HFFc6 (cell line): ENCODE measurements around the gene OSBPL5. TPM values are rescaled to one million over a fixed set of nuclear protein-coding genes. Genes with fewer than 3 reads are reported as not detected.

Experiments used
- DNase-seq: peaks from one replicate; pipeline ENCODE4 v3.0.0-alpha.2; 2018
- H3K27ac Mint-ChIP-seq: 2 replicates; pipeline ENCODE4 v1.8.0; 2020; ENCODE audit warnings: mild to moderate bottlenecking, mixed read lengths
- H3K27me3 Mint-ChIP-seq: 2 replicates; pipeline ENCODE4 v1.8.0; 2021; ENCODE audit warnings: mild to moderate bottlenecking, moderate library complexity, mixed read lengths; ENCODE audit not compliant: insufficient read depth
- H3K36me3 Mint-ChIP-seq: 2 replicates; pipeline ENCODE4 v1.8.0; 2021; ENCODE audit warnings: low read depth, mixed read lengths
- H3K4me1 Mint-ChIP-seq: 2 replicates; pipeline ENCODE4 v1.8.0; 2020; ENCODE audit warnings: low read depth, mixed read lengths
- H3K4me3 Mint-ChIP-seq: 2 replicates; pipeline ENCODE4 v1.8.0; 2020; ENCODE audit warnings: mild to moderate bottlenecking, moderate library complexity, mixed read lengths
- H3K9me3 Mint-ChIP-seq: 2 replicates; pipeline ENCODE4 v1.8.0; 2020; ENCODE audit warnings: mild to moderate bottlenecking, mixed read lengths
- total RNA-seq, 6 experiments: library from RNA; stranded (reverse); fragmentation: NEBNext Ultra II Directional; extraction: Animal tissue kit (Norgen Biotek cat#: 25700); gene quantifications; 2 replicates in 1 of 6; 3 replicates in 5 of 6; pipeline ENCODE4 v1.2.3, GENCODE V29; 2021
- TF ChIP-seq, protein P1 (sequence below): fragments of 200-600 bp; sonication (generic); IDR thresholded peaks from 2 replicates; pipeline ENCODE4 v1.5.0; 2021; ENCODE audit warnings: antibody characterized with exemption, mild to moderate bottlenecking

The OSBPL5 gene
- total RNA-seq, 6 experiments from 2014 or later = 32.6 to 42.6 (median 36.7) TPM

- Mint-ChIP-seq H3K27ac (peak overlapping the region; percentile 9; the same call in 1 of the 2 replicates), H3K36me3 (no peaks in the 10 kb centered on the region), H3K4me3 (no peak overlapping the region), H3K9me3 (no peaks in the 10 kb centered on the region), H3K4me1 (peaks cover 34% of the 10 kb centered on the region), H3K27me3 (peaks cover 1% of the 10 kb centered on the region)
- TF ChIP-seq, protein P1, sequence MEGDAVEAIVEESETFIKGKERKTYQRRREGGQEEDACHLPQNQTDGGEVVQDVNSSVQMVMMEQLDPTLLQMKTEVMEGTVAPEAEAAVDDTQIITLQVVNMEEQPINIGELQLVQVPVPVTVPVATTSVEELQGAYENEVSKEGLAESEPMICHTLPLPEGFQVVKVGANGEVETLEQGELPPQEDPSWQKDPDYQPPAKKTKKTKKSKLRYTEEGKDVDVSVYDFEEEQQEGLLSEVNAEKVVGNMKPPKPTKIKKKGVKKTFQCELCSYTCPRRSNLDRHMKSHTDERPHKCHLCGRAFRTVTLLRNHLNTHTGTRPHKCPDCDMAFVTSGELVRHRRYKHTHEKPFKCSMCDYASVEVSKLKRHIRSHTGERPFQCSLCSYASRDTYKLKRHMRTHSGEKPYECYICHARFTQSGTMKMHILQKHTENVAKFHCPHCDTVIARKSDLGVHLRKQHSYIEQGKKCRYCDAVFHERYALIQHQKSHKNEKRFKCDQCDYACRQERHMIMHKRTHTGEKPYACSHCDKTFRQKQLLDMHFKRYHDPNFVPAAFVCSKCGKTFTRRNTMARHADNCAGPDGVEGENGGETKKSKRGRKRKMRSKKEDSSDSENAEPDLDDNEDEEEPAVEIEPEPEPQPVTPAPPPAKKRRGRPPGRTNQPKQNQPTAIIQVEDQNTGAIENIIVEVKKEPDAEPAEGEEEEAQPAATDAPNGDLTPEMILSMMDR = peak; percentile 53
- no peak for DNase-seq
Measured at GRCh38 chr11:3046190-3046589, 118.9 kb downstream of the OSBPL5 start.

DNA sequence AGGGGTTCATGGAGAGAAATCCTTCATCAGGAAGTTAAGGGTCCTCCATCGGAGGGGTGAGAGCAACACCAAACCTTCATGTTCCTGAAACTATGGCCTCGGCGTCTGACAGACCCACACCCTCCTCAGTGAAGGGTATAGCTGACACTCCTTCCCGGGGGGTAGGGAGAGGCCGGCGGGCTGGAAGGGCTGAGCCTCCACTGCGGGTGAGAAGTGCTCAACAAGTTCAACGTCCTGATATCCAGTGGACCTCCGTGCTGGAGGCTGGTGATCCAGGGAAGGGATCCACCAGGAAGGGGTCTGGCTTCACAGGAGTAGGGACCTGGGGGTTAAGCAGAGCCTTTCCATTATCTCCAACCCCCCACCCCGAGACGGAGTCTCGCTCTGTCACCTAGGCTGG lies 120.2 kb downstream of the OSBPL5 start:
- Mint-ChIP-seq H3K4me3 (no peak overlapping the region), H3K27ac (no peak overlapping the region; the same call in 1 of the 2 replicates), H3K27me3 (peaks cover 1% of the 10 kb centered on the region), H3K36me3 (peaks cover 9% of the 10 kb centered on the region; the same call in 1 of the 2 replicates), H3K4me1 (peaks cover 21% of the 10 kb centered on the region), H3K9me3 (no peaks in the 10 kb centered on the region)
- TF ChIP-seq, protein P1 = no peak
- no peak for DNase-seq

- H3K36me3 Mint-ChIP-seq = peaks cover 14% of the 10 kb centered on the region; the same call in 1 of the 2 replicates
- H3K4me3 Mint-ChIP-seq = no peak overlapping the region
- H3K4me1 Mint-ChIP-seq = peaks cover 12% of the 10 kb centered on the region
- TF ChIP-seq, protein P1 = no peak
- peak overlapping the region; percentile 67; the same call in 1 of the 2 replicates for H3K27ac Mint-ChIP-seq
- no peak for DNase-seq
- no peaks in the 10 kb centered on the region for H3K9me3 Mint-ChIP-seq
- peaks cover 1% of the 10 kb centered on the region; the same call in 1 of the 2 replicates for H3K27me3 Mint-ChIP-seq
Measured at GRCh38 chr11:3044004-3044403, 121.1 kb downstream of the OSBPL5 start.

GRCh38 chr11:3043315-3043871 lies 121.7 kb downstream of the OSBPL5 start:
- Mint-ChIP-seq H3K4me1 (peaks cover 12% of the 10 kb centered on the region), H3K4me3 (no peak overlapping the region), H3K27me3 (peaks cover 1% of the 10 kb centered on the region; the same call in 1 of the 2 replicates), H3K36me3 (peaks cover 14% of the 10 kb centered on the region; the same call in 1 of the 2 replicates), H3K27ac (peak overlapping the region; percentile 67; the same call in 1 of the 2 replicates), H3K9me3 (no peaks in the 10 kb centered on the region)
- TF ChIP-seq, protein P1 = no peak
- no peak for DNase-seq

GRCh38 chr11:3042496-3043314 lies 122.4 kb downstream of the OSBPL5 start:
- peaks cover 14% of the 10 kb centered on the region; the same call in 1 of the 2 replicates for H3K36me3 Mint-ChIP-seq
- no peak for DNase-seq
- no peak overlapping the region for H3K4me3 Mint-ChIP-seq
- peaks cover 16% of the 10 kb centered on the region for H3K4me1 Mint-ChIP-seq
- H3K9me3 Mint-ChIP-seq = no peaks in the 10 kb centered on the region
- TF ChIP-seq, protein P1 = no peak
- peak overlapping the region; percentile 13; the same call in 1 of the 2 replicates for H3K27ac Mint-ChIP-seq
- peaks cover 1% of the 10 kb centered on the region; the same call in 1 of the 2 replicates for H3K27me3 Mint-ChIP-seq
